ENCODE data around the gene CDO1.

GRCh38 chr5:115787426-115787825 lies 29.0 kb downstream of the CDO1 start:
- TF ChIP-seq CTCF (IDR thresholded peaks at IDR 0.05) (no peak), POLR2AphosphoS5 (IDR thresholded peaks at IDR 0.05) (no peak), POLR2A (IDR thresholded peaks at IDR 0.05) (no peak)
